PFSK-1 (cell line): ENCODE results near the gene CEP85L.

ENCODE experiments used
- FOXP2 ChIP-seq: optimal IDR thresholded peaks from 2 replicates; pipeline ENCODE3; 2011; ENCODE audit warnings: borderline replicate concordance, control low read depth, inconsistent platforms; ENCODE audit not compliant: insufficient read depth; ENCODE audit errors: extremely low read length, extremely low read depth
- POLR2AphosphoS5 ChIP-seq: IDR thresholded peaks from 2 replicates; pipeline ENCODE4 v1.6.1; 2012; ENCODE audit warnings: low read depth, mild to moderate bottlenecking, control low read depth, low read length, moderate library complexity
- REST ChIP-seq, 2 experiments: IDR thresholded peaks; 2 replicates each; pipeline versions ENCODE4 v1.6.1 to v1.8.0; 2011 to 2012; ENCODE audit warnings: low read depth in 2 of 2, low read length in 2 of 2, control low read depth in 1 of 2, inconsistent platforms in 1 of 2, mild to moderate bottlenecking in 1 of 2, moderate library complexity in 1 of 2; ENCODE audit not compliant: insufficient read depth in 1 of 2
- SIN3A ChIP-seq: IDR thresholded peaks from 2 replicates; pipeline ENCODE4 v1.6.1; 2012; ENCODE audit warnings: mild to moderate bottlenecking, low read length, moderate library complexity, borderline replicate concordance; ENCODE audit not compliant: insufficient read depth
- TAF1 ChIP-seq: IDR thresholded peaks from 2 replicates; pipeline ENCODE4 v1.6.1; 2012; ENCODE audit warnings: low read length, control low read depth, borderline replicate concordance; ENCODE audit not compliant: insufficient read depth

CEP85L gene

GRCh38 chr6:118464620-118465019 is 186.8 kb downstream of the CEP85L start:
- TF ChIP-seq POLR2AphosphoS5 = no peak
- no peak for TF ChIP-seq TAF1
- TF ChIP-seq REST (IDR thresholded peaks at IDR 0.05; ENCODE audit: insufficient read depth in 1 of 2, low read depth in 2 of 2, low read length in 2 of 2) = no peak
- no peak for TF ChIP-seq SIN3A
- TF ChIP-seq FOXP2 = no peak

GRCh38 chr6:118460958-118461470 is 190.4 kb downstream of the CEP85L start:
- TF ChIP-seq POLR2AphosphoS5 (no peak), FOXP2 (no peak)

GRCh38 chr6:118456982-118457381 is 194.4 kb downstream of the CEP85L start:
- TF ChIP-seq TAF1 (no peak), SIN3A (no peak), REST (IDR thresholded peaks at IDR 0.05; ENCODE audit: insufficient read depth in 1 of 2, low read depth in 2 of 2, low read length in 2 of 2) (no peak), FOXP2 (no peak), POLR2AphosphoS5 (no peak)

GRCh38 chr6:118451839-118452238 is 199.6 kb downstream of the CEP85L start:
- TF ChIP-seq TAF1 = no peak
- TF ChIP-seq SIN3A = no peak
- TF ChIP-seq POLR2AphosphoS5 = no peak
- TF ChIP-seq REST (IDR thresholded peaks at IDR 0.05; ENCODE audit: insufficient read depth in 1 of 2, low read depth in 2 of 2, low read length in 2 of 2) = no peak
- TF ChIP-seq FOXP2 = no peak

- TF ChIP-seq SIN3A (no peak), TAF1 (no peak), REST (IDR thresholded peaks at IDR 0.05; ENCODE audit: insufficient read depth in 1 of 2, low read depth in 2 of 2, low read length in 2 of 2) (no peak), FOXP2 (no peak), POLR2AphosphoS5 (no peak)
Measured at GRCh38 chr6:118444796-118445195, 206.6 kb downstream of the CEP85L start.
